CD4-positive, alpha-beta T cell (primary cell): Measurements from ENCODE around the gene FHOD3. TPM values are rescaled to one million over a fixed set of nuclear protein-coding genes. Genes with fewer than 3 reads are reported as not detected.

Source experiments
- ATAC-seq: fragments of 200-7000 bp; cut with Tn5 transposase; one replicate; pipeline ENCODE4 v1.10.0; 2022; ENCODE audit warnings: mild to moderate bottlenecking; ENCODE audit not compliant: poor library complexity
- CTCF ChIA-PET: fragments of 350-600 bp; sonication (Branson Sonifier 250); formaldehyde crosslinking; loops from one replicate; lab custom pipeline; 2021; ENCODE audit warnings: antibody characterized with exemption, inconsistent platforms; lab: Charles Lee
- POLR2A ChIA-PET: fragments of 350-600 bp; sonication (Branson Sonifier 250); formaldehyde crosslinking; loops from one replicate; lab custom pipeline; 2021; ENCODE audit warnings: antibody characterized with exemption, inconsistent platforms; lab: Charles Lee
- DNase-seq, 14 experiments: peaks; one replicate each; pipeline ENCODE4 v3.0.0-alpha.2; 2013 to 2020; ENCODE audit warnings: mixed read lengths in 2 of 14
- H3K27ac ChIP-seq, 2 donors: one replicate each; pipeline versions ENCODE4 v1.5.1 to v1.7.0; 2013; ENCODE audit warnings: low read length in 2 of 2, low read depth in 1 of 2, mild to moderate bottlenecking in 1 of 2
- H3K27me3 ChIP-seq, 2 experiments: 1 replicate in 1 of 2; 2 replicates in 1 of 2; pipeline versions ENCODE4 v1.6.1 to v1.7.0; 2013; ENCODE audit warnings: low read length in 2 of 2, control low read depth in 1 of 2, mild to moderate bottlenecking in 1 of 2, moderate library complexity in 1 of 2; ENCODE audit not compliant: insufficient read depth in 2 of 2, control insufficient read depth in 1 of 2
- H3K36me3 ChIP-seq: one replicate; pipeline ENCODE4 v1.6.1; 2013; ENCODE audit warnings: low read length, control low read depth; ENCODE audit not compliant: insufficient read depth
- H3K4me1 ChIP-seq: one replicate; pipeline ENCODE4 v1.6.1; 2013; ENCODE audit warnings: low read length, control low read depth; ENCODE audit not compliant: insufficient read depth
- H3K4me3 ChIP-seq: one replicate; pipeline ENCODE4 v1.5.1; 2013; ENCODE audit warnings: mild to moderate bottlenecking, low read length, moderate library complexity
- H3K9me3 ChIP-seq, 2 experiments: 1 replicate in 1 of 2; 2 replicates in 1 of 2; pipeline versions ENCODE4 v1.6.1 to v1.7.0; 2013; ENCODE audit warnings: low read length in 2 of 2, mild to moderate bottlenecking in 2 of 2, control low read depth in 1 of 2, moderate library complexity in 1 of 2; ENCODE audit not compliant: control insufficient read depth in 1 of 2, insufficient read depth in 1 of 2
- H3K27ac Mint-ChIP-seq: one replicate; pipeline ENCODE4 v1.8.0; 2020; ENCODE audit warnings: mixed read lengths
- H3K27me3 Mint-ChIP-seq: one replicate; pipeline ENCODE4 v1.8.0; 2021; ENCODE audit warnings: mixed read lengths
- H3K36me3 Mint-ChIP-seq: one replicate; pipeline ENCODE4 v1.8.0; 2021; ENCODE audit warnings: low read depth, mixed read lengths
- H3K4me1 Mint-ChIP-seq: one replicate; pipeline ENCODE4 v1.8.0; 2021; ENCODE audit warnings: low read depth, mixed read lengths
- H3K4me3 Mint-ChIP-seq: one replicate; pipeline ENCODE4 v1.8.0; 2020; ENCODE audit warnings: mild to moderate bottlenecking, mixed read lengths
- H3K9me3 Mint-ChIP-seq: one replicate; pipeline ENCODE4 v1.8.0; 2020; ENCODE audit warnings: mixed read lengths
- intact Hi-C, 2 experiments: fragments of 100-400 bp; cut with DNase I in 1 of 2; cut with micrococcal nuclease in 1 of 2; formaldehyde crosslinking; loops; one replicate each; pipeline versions ENCODE4 v1.15.1 to v1.9.0; 2023 to 2025; cut with DNase I, micrococcal nuclease
- total RNA-seq, 174 experiments: library from RNA in 2 of 174; stranded (reverse) in 2 of 174; gene quantifications; one replicate each; pipeline ENCODE4 v1.2.3 and lab custom pipeline; 2021 to 2026
- TF ChIP-seq, protein P1 (sequence below): fragments of 200-600 bp; IDR thresholded peaks from one replicate; pipeline ENCODE4 v1.8.0; 2022; ENCODE audit warnings: antibody characterized with exemption, mild to moderate bottlenecking

The FHOD3 gene
- total RNA-seq, 2 experiments from 2014 or later: not detected

DNA sequence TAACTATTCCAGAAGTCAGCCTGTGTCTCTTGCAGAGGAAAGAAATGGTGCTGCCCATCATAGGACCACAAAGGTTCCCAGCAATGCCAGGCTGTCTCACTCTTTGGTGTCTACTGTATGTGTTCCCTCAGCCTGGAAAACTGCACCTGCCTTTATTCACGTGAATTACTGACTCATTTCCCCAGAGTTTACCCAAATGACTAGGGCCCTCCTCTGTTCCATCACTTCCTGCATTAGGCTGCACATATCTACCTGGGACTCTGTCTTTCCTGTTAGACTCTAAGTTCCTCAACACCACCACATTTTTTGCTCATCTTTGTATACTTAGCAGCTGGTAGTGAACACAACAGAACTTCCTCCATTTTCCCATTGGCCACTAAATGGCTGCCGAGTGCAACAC lies 188.3 kb downstream of the FHOD3 start:
- ATAC-seq: no peak
- intact Hi-C loops: no loop called here
- peaks cover 0 to 4% of the 10 kb centered on the region in 2 experiments for H3K27me3 ChIP-seq
- ChIA-PET POLR2A (no interaction called here), CTCF (no interaction called here)
- H3K27ac ChIP-seq: no peak overlapping the region
- Mint-ChIP-seq H3K27me3 (peaks cover 11% of the 10 kb centered on the region), H3K4me3 (no peak overlapping the region), H3K4me1 (no peaks in the 10 kb centered on the region), H3K36me3 (no peaks in the 10 kb centered on the region), H3K9me3 (no peaks in the 10 kb centered on the region), H3K27ac (no peak overlapping the region)
- no peaks in the 10 kb centered on the region for H3K9me3 ChIP-seq
- no peak for DNase-seq
- no peaks in the 10 kb centered on the region for H3K4me1 ChIP-seq
- H3K36me3 ChIP-seq: no peaks in the 10 kb centered on the region
- TF ChIP-seq, protein P1, sequence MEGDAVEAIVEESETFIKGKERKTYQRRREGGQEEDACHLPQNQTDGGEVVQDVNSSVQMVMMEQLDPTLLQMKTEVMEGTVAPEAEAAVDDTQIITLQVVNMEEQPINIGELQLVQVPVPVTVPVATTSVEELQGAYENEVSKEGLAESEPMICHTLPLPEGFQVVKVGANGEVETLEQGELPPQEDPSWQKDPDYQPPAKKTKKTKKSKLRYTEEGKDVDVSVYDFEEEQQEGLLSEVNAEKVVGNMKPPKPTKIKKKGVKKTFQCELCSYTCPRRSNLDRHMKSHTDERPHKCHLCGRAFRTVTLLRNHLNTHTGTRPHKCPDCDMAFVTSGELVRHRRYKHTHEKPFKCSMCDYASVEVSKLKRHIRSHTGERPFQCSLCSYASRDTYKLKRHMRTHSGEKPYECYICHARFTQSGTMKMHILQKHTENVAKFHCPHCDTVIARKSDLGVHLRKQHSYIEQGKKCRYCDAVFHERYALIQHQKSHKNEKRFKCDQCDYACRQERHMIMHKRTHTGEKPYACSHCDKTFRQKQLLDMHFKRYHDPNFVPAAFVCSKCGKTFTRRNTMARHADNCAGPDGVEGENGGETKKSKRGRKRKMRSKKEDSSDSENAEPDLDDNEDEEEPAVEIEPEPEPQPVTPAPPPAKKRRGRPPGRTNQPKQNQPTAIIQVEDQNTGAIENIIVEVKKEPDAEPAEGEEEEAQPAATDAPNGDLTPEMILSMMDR: no peak
- no peak overlapping the region for H3K4me3 ChIP-seq

DNA sequence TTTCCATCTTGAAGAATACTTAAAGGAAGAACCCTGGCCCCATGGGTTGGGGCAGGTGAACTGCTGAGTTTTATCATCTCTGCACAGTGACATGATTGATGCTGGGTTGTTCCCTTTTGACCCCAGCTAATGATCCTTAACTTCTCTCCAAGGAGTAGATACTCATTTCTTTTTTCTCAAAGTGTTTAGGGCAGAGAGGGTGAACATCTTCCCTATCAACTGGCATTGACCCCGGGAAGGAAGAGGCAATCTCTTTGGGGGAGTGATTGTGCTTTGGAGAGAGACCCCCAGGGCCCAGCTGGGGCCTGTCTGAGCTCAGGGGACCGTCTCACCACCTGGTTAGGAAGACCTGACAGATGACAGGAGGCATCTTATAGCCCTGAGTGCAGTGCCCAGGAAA lies 190.6 kb downstream of the FHOD3 start:
- ChIA-PET POLR2A (no interaction called here), CTCF (no interaction called here)
- Histone ChIP-seq H3K36me3 (no peaks in the 10 kb centered on the region), H3K4me1 (no peaks in the 10 kb centered on the region), H3K9me3 (no peaks in the 10 kb centered on the region), H3K4me3 (no peak overlapping the region), H3K27ac (no peak overlapping the region), H3K27me3 (peaks cover 0 to 4% of the 10 kb centered on the region in 2 experiments)
- no peaks in the 10 kb centered on the region for H3K4me1 Mint-ChIP-seq
- DNase-seq (no peak), ATAC-seq (no peak)
- peaks cover 10% of the 10 kb centered on the region for H3K27me3 Mint-ChIP-seq
- no peak overlapping the region for H3K27ac Mint-ChIP-seq
- no peak overlapping the region for H3K4me3 Mint-ChIP-seq
- no peaks in the 10 kb centered on the region for H3K36me3 Mint-ChIP-seq
- intact Hi-C loops: no loop called here
- no peaks in the 10 kb centered on the region for H3K9me3 Mint-ChIP-seq
- TF ChIP-seq, protein P1: no peak

DNA sequence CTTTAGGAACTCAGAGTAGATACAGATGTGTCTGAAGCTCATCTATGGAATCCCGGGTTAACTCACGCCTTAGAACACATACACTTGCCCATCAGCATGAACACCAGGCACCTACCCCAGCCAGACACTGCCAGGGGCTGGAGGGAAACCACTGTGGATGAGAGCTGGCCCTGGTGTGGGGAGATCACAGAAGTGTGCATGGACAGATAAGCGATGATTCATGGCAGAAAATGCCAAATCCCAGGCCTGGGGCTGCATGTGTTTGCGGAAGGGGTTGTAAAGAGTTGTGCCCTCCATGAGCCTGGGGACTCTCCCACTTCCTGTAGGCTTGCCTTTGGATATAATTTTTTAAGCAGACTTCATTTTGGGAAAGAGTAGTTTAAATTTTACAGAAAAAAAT lies 193.4 kb downstream of the FHOD3 start:
- peaks cover 7% of the 10 kb centered on the region for H3K27me3 Mint-ChIP-seq
- ATAC-seq (no peak), DNase-seq (no peak)
- H3K4me3 Mint-ChIP-seq: no peak overlapping the region
- peaks cover 0 to 6% of the 10 kb centered on the region in 2 experiments for H3K27me3 ChIP-seq
- intact Hi-C loops: no loop called here
- H3K9me3 Mint-ChIP-seq: no peaks in the 10 kb centered on the region
- POLR2A ChIA-PET: no interaction called here
- TF ChIP-seq, protein P1: no peak
- no peak overlapping the region for H3K4me3 ChIP-seq
- no peak overlapping the region for H3K27ac ChIP-seq
- no peak overlapping the region for H3K27ac Mint-ChIP-seq
- H3K36me3 Mint-ChIP-seq: no peaks in the 10 kb centered on the region
- no peaks in the 10 kb centered on the region for H3K4me1 ChIP-seq
- CTCF ChIA-PET: no interaction called here
- H3K4me1 Mint-ChIP-seq: no peaks in the 10 kb centered on the region
- no peaks in the 10 kb centered on the region for H3K36me3 ChIP-seq
- no peaks in the 10 kb centered on the region for H3K9me3 ChIP-seq
